ENCODE results near the gene ANKK1.

ANKK1 gene

GRCh38 chr11:113392236-113392921 lies 4.8 kb downstream of the ANKK1 start:
- H3K4me3 ChIP-seq (replicated peaks; ENCODE audit: low read depth, low read length): no peak overlapping the region
- no peak for TF ChIP-seq CTCF (IDR thresholded peaks at IDR 0.05; ENCODE audit: insufficient read depth, low read length, poor library complexity, severe bottlenecking)
- no peaks in the 10 kb centered on the region for H3K36me3 ChIP-seq (ENCODE audit: control insufficient read depth, insufficient read depth, low read length)
- peaks cover 1% of the 10 kb centered on the region; the same call in 1 of the 2 replicates for H3K27me3 ChIP-seq (replicated peaks; ENCODE audit: control insufficient read depth, insufficient read depth, low read length)
- no peak for DNase-seq (ENCODE audit: extremely low read depth, insufficient read length)

- no peak for TF ChIP-seq CTCF (IDR thresholded peaks at IDR 0.05; ENCODE audit: insufficient read depth, low read length, poor library complexity, severe bottlenecking)
- no peak overlapping the region for H3K4me3 ChIP-seq (replicated peaks; ENCODE audit: low read depth, low read length)
Measured at GRCh38 chr11:113393501-113393985, 6.0 kb downstream of the ANKK1 start.

GRCh38 chr11:113394919-113395318 lies 7.3 kb downstream of the ANKK1 start:
- DNase-seq (ENCODE audit: extremely low read depth, insufficient read length): no peak
- Histone ChIP-seq H3K4me3 (replicated peaks; ENCODE audit: low read depth, low read length) (no peak overlapping the region), H3K36me3 (ENCODE audit: control insufficient read depth, insufficient read depth, low read length) (no peaks in the 10 kb centered on the region), H3K27me3 (replicated peaks; ENCODE audit: control insufficient read depth, insufficient read depth, low read length) (peaks cover 1% of the 10 kb centered on the region; the same call in 1 of the 2 replicates)
- TF ChIP-seq CTCF (IDR thresholded peaks at IDR 0.05; ENCODE audit: insufficient read depth, low read length, poor library complexity, severe bottlenecking): no peak

More at GRCh38 chr11:113393501-113393985, 6.0 kb downstream of the ANKK1 start:
- DNase-seq (ENCODE audit: extremely low read depth, insufficient read length): no peak
- Histone ChIP-seq H3K27me3 (replicated peaks; ENCODE audit: control insufficient read depth, insufficient read depth, low read length) (peaks cover 1% of the 10 kb centered on the region; the same call in 1 of the 2 replicates), H3K36me3 (ENCODE audit: control insufficient read depth, insufficient read depth, low read length) (no peaks in the 10 kb centered on the region)

GRCh38 chr11:113395782-113396336 lies 8.3 kb downstream of the ANKK1 start:
- no peak for DNase-seq (ENCODE audit: extremely low read depth, insufficient read length)
- no peak for TF ChIP-seq CTCF (IDR thresholded peaks at IDR 0.05; ENCODE audit: insufficient read depth, low read length, poor library complexity, severe bottlenecking)
- Histone ChIP-seq H3K27me3 (replicated peaks; ENCODE audit: control insufficient read depth, insufficient read depth, low read length) (peaks cover 1% of the 10 kb centered on the region; the same call in 1 of the 2 replicates), H3K36me3 (ENCODE audit: control insufficient read depth, insufficient read depth, low read length) (no peaks in the 10 kb centered on the region), H3K4me3 (replicated peaks; ENCODE audit: low read depth, low read length) (no peak overlapping the region)

GRCh38 chr11:113396690-113397089 lies 9.1 kb downstream of the ANKK1 start:
- H3K36me3 ChIP-seq (ENCODE audit: control insufficient read depth, insufficient read depth, low read length): no peaks in the 10 kb centered on the region
- H3K4me3 ChIP-seq (replicated peaks; ENCODE audit: low read depth, low read length): no peak overlapping the region
- no peaks in the 10 kb centered on the region; the same call in 1 of the 2 replicates for H3K27me3 ChIP-seq (replicated peaks; ENCODE audit: control insufficient read depth, insufficient read depth, low read length)
- DNase-seq (ENCODE audit: extremely low read depth, insufficient read length): no peak
- TF ChIP-seq CTCF (IDR thresholded peaks at IDR 0.05; ENCODE audit: insufficient read depth, low read length, poor library complexity, severe bottlenecking): no peak

All from GM06990 (cell line).